HG02678 (cell line): ENCODE measurements around the gene NAA16.
"Not testable (repeated sequence)": the region's sequence is repeated elsewhere in the genome, so short reads cannot be mapped to it uniquely, and the experiment has no call there.

Source experiments
- ATAC-seq: cut with Tn5 transposase; IDR thresholded peaks from one replicate; pipeline ENCODE4 v1.9.1; 2021; ENCODE audit warnings: mild to moderate bottlenecking, moderate library complexity; ENCODE audit not compliant: unreplicated experiment

Gene NAA16

DNA sequence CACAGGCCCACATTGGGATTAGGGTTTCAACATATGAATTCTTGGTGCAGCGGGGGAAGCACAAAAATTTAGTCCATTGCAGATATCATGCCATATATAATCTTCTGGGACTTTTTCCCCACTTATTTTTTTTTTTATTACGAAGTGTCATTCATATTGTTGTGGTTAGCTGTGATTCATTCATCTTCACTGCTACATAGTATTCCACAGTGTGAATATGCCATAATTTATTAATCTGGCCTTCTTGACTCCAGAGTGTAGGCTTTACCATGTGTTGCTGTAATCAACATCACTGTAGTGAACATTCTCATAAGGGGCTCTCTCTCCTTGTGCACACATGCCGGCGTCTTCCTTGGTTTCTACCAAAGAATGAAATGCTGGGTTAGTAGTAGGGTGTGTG, 92.9 kb downstream of the NAA16 start:
- ATAC-seq = no peak

DNA sequence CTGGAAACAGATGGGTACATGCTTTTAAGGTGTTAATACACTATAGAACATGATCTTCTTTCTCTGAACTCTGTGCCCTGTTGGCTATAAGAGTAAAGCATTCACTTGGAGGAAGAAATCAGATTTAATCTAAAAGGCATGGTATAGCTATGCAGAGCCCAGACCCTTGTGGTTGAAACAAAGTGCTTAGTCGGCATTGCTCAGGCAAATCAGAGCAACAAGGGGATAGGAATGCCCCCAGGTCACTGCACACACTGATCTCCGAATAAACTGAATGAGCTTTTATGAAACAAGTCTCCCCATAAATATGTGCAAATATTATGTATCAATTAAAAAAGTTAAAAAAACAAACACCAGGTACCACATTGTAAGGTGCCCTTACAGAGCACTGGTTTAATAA, 94.3 kb downstream of the NAA16 start:
- no peak for ATAC-seq

DNA sequence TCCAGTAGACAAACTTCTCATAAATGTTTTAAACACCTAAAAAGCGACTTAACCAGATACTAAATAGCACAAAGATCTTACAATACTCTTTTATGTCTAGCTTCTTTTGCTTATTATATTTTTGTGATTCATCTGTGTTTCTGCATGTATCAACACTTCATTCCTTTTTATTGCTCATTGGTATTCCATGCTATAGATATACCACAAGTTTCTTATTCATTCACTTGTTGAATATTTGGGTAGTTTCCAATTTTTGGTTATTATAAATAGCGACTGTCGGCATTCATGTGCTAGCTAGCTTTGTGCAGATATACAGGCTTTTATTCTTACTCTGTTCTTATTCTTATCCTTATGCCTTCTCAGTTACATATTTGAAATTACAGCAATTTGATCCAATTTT, 96.3 kb downstream of the NAA16 start:
- ATAC-seq = no peak

DNA sequence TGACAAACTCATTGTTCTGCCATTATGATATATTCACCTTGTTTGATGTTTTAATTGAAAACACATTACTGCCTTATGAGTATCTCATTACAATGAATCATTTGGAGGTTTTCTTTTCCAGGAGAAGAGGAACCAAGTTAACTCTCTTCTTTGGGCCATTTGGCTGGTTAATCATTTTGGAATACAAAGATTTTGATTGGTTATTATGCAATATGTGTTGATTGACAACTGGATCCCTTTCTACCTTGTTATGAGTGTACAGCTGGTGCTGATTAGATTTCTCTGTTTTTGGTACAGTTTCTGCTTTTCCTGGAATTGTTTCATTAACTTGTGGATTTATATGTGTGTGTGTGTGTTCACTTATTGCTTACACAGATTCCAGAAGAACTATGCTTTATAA, 97.1 kb downstream of the NAA16 start:
- no peak for ATAC-seq

DNA sequence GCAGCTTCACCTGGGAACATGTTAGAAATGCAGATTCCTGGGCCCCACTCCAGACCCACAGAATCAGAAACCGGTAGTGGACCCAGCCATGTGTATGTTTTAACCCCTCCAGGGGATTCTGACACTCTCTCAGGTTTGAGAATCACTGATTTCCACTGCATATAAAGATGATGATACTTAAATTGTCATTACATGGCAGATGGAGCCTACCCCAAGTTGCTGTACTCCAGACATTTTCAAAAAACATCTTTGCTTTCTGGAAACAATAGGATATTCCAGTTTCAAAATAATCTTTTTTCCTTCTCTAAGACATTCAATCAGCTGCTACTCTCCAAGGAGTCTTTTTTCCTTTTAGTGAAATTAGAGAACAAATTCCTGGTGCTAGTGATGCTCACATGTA, 97.7 kb downstream of the NAA16 start:
- ATAC-seq = no peak

DNA sequence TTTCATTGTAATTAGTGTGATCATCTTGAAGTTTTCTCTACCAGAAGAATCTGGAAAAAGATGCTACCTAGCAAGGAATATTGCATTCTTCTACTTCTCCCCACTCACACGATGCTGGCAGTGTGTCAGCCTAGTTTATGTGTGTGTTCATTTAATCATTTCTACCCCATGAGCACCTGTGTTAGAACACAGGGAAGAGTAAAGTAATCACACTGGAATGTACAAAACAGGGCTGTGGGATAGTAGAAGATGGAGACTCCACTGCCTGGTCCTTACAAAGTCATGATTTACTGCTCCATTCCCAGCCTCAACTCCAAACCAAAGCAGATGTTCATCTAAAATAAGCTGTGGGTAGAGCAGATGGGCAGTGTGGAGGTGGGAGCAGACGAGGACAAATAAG, 98.5 kb downstream of the NAA16 start:
- no peak for ATAC-seq

DNA sequence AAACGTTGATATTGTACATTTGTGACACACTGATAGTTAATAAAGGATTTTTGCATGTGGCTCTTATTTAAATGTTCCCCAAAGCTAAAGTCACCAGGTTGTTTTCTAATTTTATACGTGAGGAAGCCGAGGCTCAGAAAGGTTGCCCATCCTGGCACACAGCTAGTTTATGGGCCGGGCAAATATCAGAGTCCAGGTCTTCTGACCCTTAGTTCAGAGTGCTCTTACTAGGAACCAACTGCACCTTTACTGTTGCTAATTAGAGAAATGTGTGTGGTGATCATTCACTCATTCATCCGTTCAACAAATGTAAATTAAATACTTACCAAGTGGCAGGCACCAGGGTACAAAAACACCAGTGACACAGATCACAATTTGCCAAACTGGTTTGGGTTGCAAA, 100.0 kb downstream of the NAA16 start:
- ATAC-seq = no peak

DNA sequence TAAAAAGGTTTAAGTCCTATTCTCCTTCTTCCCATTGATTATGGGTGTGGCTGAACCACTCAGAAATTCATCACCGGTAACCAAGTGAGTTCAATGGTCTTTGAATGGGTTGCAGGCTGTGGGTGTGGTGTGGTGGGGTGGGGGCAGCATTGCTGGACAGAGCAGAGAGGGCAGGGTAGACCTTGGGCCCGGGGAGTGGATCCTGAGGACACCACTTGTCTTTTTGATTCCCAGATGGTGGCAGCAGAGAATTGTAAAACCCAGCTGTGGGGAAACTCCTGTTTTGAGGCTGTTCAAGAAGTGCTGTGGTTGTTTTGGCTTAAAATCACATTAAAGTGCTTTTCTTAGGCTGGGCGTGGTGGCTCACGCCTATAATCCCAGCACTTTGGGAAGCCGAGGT, 100.5 kb downstream of the NAA16 start:
- ATAC-seq = no peak

DNA sequence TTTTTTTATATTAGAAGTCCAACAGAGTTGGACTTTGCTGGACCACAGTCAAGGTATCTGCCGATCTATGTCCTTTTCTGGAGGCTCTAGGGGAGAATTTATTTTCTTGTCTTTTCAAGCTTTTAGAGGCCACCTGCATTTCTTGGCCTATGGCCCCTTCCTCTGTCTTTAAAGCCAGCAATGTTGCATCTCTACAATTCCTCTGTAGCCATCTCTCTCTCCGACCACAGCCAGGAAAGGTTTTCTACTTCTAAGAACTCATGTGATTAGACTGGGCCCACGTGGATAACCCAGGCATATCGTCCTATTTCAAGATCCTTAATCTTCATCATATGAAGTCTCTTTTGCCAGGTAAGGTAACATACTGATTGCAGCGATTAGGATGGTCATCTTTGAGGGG, 102.8 kb downstream of the NAA16 start:
- no peak for ATAC-seq

DNA sequence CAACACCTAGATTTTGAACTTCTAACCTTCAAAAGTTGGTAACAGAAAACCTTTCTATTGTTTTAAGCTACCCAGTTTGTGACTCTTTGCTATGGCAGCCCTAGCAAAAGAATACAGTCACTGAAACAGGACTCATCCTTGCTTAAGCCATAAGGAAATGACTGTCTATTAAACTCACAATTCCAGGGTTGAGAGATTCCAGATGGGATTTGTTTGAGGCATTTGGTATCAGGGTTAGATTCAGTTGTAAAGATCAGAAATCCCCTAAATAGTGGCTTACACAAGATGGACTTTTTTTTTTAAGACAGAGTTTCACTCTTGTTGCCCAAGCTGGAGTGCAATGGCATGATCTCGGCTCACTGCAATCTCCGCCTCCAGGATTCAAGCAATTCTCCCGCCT, 105.2 kb downstream of the NAA16 start:
- ATAC-seq = no peak

DNA sequence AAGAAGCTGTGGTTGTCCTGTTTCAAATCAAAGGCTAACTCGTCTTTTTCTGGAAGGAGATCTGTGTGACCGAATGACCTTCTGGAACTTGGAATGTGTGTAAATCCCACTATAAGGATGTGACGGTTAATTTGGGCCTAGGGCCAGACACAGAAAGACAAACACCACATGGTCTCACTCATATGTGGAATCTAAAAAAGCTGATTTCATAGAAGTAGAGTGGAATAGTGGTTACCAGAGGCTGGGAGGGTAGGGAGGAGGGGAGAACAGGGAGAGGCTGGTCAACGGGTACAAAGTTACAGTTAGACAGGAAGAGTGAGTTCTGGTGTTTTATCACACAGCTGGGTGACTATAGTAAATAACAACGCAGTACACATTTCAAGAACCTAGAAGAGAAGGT, 107.0 kb downstream of the NAA16 start:
- ATAC-seq = no peak

DNA sequence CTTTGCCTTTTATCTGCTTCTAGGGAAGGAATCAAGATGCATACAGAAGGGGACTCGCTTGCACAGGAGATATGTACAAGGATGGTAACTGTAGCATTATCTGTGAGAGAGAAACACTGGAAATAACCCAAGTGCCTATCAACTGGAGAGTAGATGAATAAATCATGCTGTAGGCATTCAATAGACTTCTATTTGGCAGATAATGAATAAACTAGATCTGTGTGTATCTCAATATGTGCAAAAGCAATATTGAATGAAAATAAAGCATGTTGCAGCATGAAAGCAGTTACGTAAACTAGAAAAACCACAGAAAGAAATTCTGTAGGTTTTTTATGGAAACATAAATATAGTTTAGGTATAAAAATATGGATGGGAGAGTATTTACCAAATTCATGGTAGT, 107.7 kb downstream of the NAA16 start:
- no peak for ATAC-seq

DNA sequence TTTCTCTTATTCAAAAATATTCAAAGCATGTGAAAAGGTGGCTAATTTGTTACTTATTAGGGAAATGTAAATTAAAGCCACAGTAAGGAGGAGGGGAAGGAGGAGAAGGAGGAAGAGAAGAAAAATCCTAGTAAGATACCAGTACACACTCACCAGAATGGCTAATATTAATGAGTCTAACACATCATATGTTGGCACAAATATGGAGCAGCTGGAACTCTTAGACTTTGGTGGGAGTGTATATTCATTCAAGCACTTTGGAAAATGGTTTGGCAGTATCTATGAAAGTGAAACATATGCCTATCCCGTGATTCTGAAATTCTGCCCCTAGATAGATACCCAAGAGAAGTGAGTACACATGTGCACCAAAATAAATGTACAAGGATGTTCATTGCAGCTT, 108.1 kb downstream of the NAA16 start:
- ATAC-seq = no peak

DNA sequence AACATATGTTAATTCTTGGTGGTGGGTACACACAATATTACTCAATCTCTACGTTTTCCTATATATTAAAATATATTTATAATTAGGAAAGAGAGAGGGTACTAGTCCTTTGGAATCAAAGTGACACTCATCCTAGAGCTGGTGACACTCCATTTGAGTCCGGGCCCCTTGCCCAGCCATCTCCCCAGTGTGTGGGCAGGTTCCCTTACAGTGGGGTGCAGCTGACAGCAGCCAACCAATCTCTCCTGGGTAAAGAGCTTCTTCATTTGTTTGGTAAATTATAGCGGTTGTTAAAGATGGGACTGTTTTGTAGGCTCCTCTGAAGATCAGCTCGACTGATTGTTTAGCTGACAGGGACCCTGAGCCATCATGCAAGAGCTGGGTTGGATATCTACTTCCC, 109.1 kb downstream of the NAA16 start:
- no peak for ATAC-seq

DNA sequence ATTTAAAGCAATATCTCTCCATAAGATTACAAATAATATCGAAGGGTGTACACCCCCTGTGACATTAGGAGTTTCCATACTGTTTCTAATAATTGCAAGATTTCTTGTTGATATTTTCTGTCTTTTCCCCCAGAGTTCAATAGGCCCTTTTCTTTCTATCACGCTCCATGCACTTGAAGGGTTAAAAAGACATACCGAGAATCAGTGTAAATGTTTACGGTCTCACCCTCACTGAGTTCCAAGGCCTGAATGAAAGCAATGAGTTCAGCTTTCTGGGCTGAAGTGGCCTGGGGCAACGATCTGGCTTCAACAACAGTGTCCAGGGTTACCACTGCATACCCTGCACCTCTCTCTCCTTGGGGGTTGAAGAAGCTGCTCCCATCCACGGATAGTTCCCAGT, 110.3 kb downstream of the NAA16 start:
- ATAC-seq = not testable (repeated sequence)

DNA sequence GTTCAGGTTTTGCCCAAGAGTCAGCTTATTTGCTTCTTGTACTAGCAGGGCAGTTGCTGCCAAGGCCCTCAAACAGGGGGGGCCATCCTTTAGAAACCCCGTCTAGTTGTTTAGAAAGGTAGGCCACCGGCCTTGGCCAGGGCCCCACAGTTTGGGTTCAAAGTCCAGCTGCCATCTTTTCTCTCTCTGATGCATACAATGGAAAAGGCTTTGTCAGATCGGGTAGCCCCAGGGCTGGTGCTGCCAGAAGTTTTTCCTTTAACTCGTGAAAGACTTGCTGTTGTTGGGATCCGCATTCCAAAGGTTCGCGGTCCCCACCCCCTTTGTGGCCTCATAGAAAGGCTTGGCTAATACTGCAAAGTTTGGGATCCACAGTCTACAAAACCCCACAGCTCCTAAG, 110.9 kb downstream of the NAA16 start:
- ATAC-seq = not testable (repeated sequence)

DNA sequence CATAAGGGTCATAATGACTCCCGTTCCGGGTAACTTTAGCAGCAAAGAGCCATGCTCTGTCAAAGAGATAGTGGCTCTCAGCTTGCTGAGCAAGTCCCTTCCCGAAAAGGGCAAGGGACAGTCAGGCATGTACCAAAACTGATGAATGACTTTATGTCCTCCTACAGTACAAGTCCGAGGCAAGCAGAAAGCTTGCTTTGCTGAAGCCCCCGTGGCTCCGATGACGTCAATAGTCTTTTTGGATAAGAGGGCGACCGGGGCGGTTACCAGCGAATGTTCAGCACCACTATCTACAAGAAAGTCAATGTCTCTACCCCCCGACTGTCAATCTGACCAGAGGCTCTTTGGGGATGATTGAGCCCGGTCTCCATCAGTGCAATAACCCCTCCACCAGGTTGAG, 112.2 kb downstream of the NAA16 start:
- ATAC-seq = not testable (repeated sequence)

DNA sequence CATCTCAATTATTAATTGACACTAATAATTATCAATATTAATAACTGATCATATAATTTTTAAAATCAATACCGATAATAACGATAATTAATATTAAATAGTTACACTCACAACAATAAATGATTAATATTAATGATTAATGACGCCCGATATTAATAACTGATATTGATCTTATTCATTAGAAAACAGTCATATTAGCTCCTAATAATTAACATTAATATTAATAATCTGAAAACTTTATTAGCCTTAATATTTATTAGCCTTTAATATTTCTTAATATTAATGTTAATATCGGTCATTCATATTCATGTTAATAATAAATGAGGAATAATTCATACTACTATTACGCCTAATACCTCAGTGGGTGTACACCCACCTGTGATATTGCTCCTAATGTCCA, 113.6 kb downstream of the NAA16 start:
- ATAC-seq = not testable (repeated sequence)

DNA sequence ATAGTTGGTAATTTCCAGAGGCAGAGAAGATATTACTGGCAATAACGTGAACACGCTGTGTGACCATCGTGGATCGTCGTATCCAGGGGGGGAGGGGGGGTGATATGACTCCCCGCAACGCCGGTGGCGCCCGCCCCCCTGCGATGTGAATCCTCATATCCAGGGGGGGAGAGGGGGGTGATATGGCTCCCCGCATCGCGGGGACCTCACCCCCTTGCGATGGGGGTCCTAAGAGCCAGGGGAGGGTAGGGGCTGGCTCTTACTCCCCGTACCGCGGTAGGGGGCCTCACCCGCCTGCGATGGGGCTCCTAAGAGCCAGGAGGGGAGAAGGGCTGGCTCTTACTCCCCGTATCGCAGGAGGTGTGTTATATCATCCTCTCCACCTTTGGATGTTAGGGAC, 115.0 kb downstream of the NAA16 start:
- ATAC-seq = no peak
